GM19043 (cell line): Measurements from ENCODE around the gene TBX19.

ENCODE experiments used
- ATAC-seq: cut with Tn5 transposase; IDR thresholded peaks from one replicate; pipeline ENCODE4 v1.9.1; 2021; ENCODE audit warnings: low read depth; ENCODE audit not compliant: unreplicated experiment

Gene TBX19

DNA sequence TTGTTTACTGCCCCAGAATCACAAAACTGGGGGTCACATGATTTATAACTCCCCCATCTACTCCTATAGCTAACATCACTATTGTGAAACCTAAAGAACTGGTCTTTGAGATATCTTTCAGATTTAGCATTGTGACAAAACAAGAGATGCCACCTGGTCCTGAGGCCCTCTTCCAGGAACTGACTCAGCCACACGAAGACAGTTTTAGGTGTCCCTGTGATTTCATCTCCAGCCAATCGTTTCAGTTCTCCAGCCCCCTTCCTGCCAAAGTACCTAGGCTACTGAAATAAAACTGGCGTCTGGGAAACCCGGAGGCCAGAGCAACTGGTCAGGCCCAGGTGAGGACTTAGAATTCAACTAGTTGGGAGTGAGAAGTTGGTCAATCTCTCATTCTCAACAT lies 36.6 kb downstream of the TBX19 start:
- ATAC-seq, result no peak

DNA sequence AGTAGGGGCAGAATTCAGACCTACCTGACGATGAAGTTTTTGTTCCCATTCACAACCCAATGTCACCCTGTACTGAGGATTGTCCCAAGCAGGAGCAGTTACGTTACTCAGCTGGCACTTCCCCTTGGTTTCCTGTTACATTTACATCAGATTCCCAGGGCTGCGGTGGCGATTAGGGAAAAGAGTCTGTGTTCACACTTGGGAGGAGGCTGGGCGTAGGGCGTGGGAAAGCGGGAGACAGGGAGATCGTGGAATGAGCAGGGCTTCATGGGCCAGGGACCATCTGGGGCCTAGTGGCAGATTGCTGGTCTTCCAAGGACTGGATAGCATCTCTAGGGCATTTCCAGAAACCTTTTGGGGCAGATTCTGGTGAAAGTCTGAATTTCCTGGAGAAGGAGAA lies 39.0 kb downstream of the TBX19 start:
- ATAC-seq, result no peak

DNA sequence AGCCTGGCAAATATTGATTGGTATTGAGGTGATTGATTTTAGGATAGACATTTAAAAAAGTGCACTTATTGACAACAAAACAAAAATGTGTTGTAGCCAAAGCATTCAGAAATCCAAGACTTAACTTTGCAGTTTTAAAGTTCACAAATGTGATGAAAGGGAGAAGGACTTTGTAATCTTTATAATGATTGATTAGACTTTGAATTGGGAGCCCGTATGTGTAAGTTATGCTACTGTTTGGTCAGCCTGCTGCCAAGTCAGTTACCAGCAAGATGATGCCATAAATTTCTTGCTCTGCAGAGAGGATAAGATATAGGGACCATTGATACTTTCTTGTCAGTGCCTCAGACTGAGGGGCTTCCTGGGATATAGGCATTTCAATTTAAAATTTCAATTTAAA lies 39.5 kb downstream of the TBX19 start:
- no peak for ATAC-seq

DNA sequence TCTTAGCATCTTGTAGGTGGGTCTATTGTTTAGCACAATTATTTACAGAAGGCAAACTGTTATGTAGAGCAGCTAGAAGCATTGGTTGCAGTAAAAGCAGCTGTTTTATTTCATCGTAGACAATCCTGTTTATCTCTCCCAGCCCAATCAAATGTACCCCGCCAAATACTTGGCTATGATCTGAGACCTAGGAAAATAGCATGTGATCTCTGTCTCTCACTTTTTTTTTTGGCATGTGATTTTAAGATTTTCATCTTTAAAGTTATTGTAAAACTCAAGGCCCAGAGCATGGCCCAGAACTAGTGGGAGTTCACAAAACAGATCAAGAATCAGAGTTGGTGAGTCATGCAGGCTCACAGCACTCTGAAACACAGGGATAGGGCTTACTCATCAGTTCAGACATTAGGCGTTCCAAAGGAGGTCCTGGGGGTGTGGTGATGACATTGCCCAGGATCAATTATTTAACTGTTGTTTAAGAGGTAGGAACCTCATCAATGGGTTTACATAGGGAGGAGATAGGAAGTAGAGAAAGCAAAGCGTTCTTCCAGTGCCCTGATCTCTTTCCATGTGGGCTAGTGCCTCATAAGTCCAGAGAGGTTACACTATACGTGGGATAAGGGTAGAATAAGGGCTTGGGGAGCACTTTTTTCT lies 40.2 kb downstream of the TBX19 start:
- no peak for ATAC-seq

DNA sequence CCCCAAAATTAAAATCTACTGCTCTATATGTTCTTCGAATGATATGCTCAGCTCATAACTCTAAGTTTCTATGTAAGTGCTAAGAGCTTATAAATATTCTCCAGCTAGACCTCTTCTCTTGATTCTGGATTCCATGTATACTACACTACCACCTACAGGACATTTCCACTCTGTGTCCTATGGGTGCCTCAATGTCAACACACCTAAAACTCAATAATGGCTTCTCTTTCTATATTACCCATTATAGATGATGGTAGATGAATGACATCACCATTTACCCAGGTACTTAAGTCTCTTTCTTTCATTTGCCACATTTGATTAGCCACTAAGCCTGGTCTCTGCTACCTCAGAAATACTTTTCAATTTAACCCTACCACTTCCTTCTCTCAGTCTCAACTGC lies 41.3 kb downstream of the TBX19 start:
- no peak for ATAC-seq

DNA sequence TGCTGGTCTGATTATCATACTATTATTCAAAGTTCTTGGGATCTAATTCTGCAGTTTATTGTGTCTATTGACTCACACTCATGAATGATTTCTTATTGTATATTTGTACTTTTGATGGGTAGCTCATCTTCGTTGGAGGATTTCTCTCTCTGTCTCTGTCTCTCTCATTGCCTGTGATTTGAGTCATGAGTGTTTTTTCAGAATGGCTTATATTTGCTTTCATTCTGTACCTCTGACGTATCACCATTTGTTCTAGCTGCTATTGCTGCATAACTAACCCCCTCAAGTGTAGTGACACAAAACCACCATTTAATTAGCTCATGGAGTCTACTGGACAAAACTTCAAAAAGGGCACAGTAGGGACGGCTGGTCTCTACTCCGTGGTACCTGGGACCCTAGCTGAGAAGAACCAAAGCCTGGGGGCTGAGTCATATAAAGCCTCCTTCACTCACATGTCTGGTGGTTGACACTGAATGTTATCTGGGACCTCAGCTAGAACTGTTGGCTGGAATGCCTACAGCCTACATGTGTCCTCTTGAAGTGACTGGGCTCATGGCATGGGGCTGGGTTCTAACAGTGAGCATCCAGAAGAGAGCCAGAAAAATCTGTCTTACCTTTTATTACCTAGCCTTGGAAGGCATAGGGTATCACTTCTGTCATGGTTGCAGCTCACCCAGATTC lies 44.2 kb downstream of the TBX19 start:
- no peak for ATAC-seq

DNA sequence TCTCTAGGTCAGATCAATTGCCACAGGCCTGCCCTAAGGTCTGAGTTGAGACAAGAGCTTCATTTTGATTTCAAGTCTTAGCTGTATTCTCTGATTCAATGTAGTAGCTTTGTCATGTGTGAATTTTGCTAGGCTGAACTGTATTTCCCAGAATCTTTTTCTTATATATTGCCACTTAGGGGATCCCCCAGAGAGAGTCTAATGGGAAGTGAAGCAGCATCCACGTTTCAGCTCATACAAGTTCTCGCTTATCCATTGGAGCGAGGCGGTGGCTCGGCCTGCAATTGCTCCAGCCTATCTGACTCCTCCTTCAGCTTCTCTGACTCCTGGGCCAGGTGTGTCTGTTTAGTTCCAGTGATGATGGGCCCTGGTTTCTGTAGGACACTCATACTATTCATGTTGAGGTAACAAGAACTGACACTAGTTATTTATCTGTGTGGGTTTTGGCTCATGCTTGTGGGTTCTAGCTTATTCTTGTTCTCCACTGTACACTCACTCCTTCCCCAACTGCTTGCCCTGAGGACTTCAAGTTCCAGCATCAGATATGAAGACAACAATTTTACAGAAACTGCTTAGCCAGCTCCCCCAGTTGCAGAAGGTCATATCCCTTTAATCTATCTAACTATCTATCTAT lies 48.2 kb downstream of the TBX19 start:
- ATAC-seq, result no peak

GRCh38 chr1:168330285-168330684 lies 49.6 kb downstream of the TBX19 start:
- no peak for ATAC-seq

- no peak for ATAC-seq
Observed at GRCh38 chr1:168331569-168331968, 50.9 kb downstream of the TBX19 start.

GRCh38 chr1:168333562-168334276 lies 53.0 kb downstream of the TBX19 start:
- no peak for ATAC-seq

DNA sequence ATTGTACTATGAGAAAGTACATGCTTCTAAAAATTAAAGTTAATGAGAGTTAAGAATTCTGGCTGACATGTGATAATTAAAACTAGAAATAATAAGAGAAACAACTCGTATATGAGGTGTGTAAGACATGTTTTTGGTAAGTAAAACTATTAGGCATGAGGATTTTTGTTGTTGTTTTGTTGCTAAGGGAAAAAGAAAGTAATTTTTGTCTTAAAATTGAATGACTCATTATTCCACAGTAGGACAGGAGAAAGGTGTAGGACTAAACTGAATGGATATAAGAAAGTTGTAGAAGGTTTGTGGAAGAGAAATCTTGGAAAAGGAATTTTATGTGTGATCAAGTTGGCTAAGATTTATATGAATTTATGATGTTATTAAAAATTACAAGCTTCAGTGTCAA lies 54.8 kb downstream of the TBX19 start:
- no peak for ATAC-seq

DNA sequence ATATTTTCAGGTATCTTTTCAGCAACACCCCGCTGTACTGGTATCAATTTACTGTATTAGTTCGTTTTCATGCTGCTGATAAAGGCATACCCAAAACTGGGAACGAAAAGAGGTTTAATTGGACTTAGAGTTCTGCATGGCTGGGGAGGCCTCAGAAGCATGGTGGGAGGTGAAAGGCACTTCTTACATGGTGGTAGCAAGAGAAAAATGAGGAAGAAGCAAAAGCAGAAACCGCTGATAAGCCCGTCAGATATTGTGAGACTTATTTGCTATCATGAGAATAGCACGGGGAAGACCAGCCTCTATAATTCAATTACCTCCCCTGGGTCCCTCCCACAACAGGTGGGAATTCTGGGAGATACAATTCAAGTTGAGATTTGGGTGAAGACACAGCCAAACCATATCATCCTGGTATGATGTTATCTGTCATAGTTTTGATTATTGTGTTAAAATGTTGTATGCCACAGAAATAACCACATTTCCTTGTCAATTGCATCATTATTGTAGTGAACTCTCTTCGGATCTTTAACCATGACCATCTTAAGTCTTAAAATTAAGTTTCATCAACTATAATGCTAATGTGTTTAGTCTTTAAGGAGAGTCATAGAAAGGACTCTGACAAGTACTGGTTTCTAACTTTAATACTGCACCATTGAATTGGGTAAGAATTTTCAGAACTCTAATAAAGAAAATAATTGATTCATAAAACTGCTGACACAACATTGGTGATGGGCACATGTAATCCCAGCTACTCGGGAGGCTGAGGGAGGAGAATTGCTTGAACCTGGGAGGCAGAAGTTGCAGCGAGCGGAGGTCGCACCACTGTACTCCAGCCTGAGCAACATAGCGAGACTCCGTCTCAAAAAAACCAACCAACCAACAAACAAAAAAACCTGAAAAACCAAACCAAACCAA lies 58.2 kb downstream of the TBX19 start:
- ATAC-seq, result no peak

DNA sequence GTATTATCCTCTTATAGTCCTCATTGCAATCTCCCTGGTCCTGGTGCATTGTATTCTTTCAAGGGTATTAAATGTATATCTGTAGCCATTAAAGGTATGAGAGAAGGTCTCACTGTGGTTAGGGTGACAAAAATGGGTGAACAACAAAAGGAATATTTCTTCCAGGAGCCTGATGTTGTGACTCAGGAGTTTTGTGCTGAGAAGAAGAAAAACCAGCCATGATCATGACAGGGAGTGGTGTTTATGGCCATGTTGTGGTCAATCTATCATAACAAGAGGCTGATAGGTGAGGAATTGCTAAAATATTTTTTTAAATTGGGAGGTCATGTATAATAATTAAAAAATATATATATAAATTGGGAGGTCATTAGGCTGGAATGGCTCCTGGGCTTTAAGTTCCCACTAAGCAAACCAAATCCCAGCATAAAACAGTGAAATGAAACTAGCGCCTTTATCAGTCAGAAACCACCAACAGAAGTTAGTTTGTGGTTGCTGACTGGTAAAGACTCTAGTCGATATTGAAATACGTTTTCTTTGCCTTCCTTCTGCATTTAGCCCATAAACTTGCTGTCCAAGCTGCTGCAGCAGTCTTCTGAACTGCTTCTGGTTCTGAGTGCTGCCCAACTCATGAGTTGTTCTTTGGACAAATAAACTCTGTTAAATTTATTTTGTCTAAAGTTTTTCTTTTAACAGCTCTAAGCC lies 60.3 kb downstream of the TBX19 start:
- ATAC-seq, result no peak

DNA sequence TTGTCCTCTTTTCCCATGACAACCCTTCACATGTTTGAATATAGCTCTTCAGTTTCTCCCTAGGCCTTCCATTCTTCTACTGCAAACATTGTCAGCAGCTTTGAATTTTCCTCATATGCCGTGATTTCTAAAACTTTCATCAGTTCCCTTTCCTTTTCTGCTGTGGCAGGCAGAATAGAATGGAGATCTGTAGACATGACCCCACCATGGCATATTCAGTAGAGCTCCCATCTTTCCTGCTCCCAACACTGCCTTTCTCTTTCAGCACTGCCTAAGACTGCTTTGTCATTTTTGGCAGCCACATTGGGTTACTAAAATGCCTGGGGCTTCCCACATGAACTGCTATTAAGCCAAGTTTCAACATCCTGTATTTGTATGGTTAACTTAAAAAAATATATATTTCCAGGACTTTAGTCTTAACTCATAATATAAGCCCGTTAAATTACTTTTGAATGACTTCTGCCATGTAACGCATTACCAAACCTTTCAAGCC lies 60.9 kb downstream of the TBX19 start:
- ATAC-seq, result no peak

DNA sequence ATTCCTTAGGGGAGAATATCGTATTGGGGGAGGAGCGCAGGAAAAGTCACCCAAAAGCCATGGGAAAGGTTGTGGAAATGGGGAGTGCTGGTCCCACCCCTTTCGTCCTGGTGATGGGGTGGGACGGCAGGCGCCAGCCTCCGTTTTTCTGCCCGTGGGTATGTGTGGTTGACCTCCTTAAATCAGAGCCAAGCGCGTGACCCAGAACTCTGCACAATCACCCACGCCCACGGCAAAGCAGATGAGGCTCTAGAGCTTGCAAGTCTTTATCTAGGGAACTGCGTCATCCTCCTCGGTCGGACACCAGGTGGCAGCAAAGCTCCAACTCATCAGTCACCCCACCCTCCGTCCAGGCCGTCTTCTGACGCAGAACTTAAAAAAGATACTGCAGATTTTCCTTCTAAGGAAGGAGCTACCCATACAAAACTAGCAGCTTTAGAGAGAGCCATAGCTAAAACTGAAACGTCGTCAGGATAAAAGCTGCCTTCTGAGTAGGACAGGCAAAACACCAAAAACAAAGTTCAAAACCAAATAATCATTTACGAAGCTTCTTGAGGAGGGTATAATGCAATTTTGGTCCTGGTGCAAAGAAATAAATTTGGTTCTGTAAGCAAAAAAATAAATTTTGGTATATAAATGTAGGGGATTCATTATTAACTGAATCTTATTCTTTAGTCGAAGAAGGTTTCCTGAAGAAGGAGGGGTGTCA lies 62.0 kb downstream of the TBX19 start:
- ATAC-seq, result peak; percentile 84

DNA sequence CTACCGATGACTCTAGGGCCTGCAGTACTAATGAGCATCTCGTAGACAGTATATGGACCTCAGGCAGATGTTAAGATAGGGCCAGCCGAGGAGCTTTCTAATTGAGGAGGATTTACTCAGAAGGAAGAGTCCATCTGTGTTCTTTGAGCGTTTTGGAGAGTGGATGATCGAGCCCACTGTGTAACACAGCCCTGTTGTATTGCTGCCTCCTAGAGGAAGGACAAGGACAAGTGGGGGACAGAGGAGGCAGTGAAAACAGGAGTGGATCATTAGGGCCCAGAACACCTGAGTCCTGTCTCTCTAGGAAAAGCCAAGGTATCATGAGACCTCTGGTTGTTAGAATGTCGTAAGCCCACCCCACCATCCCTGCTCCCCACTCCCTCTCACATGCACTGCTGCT lies 62.9 kb downstream of the TBX19 start:
- no peak for ATAC-seq

GRCh38 chr1:168344517-168344916 lies 63.8 kb downstream of the TBX19 start:
- no peak for ATAC-seq

- no peak for ATAC-seq
Observed at GRCh38 chr1:168345939-168346338, 65.3 kb downstream of the TBX19 start.

GRCh38 chr1:168347630-168348029 lies 67.0 kb downstream of the TBX19 start:
- no peak for ATAC-seq
